Upper lobe of left lung (tissue), 4 donors: Measurements from ENCODE around the gene CPEB3.

Source experiments
- CTCF ChIP-seq, 6 experiments: fragments of 450-650 bp in 4 of 6; fragments of 200-600 bp in 2 of 6; sonication (generic) in 2 of 6; IDR thresholded peaks; one replicate each; pipeline ENCODE4 v1.5.1; 2016 to 2019; ENCODE audit warnings: antibody characterized with exemption in 6 of 6
- EP300 ChIP-seq, 4 donors: sonication (generic); formaldehyde crosslinking; IDR thresholded peaks; one replicate each; pipeline ENCODE4 v1.5.1; 2017; ENCODE audit warnings: antibody characterized with exemption in 4 of 4, control low read depth in 2 of 4
- POLR2A ChIP-seq, 4 donors: fragments of 450-650 bp; IDR thresholded peaks; one replicate each; pipeline ENCODE4 v1.5.1; 2016 to 2017; ENCODE audit warnings: antibody characterized with exemption in 4 of 4, mild to moderate bottlenecking in 2 of 4
- POLR2AphosphoS5 ChIP-seq, 2 donors: sonication (generic); formaldehyde crosslinking; IDR thresholded peaks; one replicate each; pipeline ENCODE4 v1.5.1; 2017; ENCODE audit warnings: antibody characterized with exemption in 2 of 2

DNA sequence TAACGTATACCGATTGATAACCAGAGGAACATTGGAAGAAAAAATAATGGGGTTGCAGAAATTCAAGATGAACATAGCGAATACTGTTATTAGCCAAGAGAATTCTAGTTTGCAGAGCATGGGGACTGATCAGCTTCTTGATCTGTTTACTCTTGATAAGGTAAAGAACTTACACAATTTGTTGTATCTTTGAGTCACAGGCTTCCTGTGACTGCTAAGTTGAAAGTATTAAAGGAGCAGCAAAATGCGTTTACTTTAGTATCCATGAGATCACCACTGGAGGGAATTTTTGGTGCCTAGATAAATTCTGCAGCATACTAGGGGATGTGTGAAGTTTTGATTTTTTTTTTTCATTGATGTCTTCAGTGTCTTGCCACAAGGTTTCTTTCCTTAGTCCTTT, 263.7 kb downstream of the CPEB3 start:
- TF ChIP-seq POLR2A (IDR thresholded peaks at IDR 0.05) = no peak
- no peak for TF ChIP-seq POLR2AphosphoS5 (IDR thresholded peaks at IDR 0.05)
- TF ChIP-seq CTCF (IDR thresholded peaks at IDR 0.05) = no peak
- no peak for TF ChIP-seq EP300 (IDR thresholded peaks at IDR 0.05)
